GM23338 (cell line): ENCODE measurements around the gene MELK. TPM values are rescaled to one million over a fixed set of nuclear protein-coding genes. Genes with fewer than 3 reads are reported as not detected.

ENCODE experiments used
- ATAC-seq: fragments of 200-7000 bp; cut with Tn5 transposase; 3 replicates; pipeline ENCODE4 v1.9.1; 2020
- DNase-seq: peaks from one replicate; pipeline ENCODE4 v3.0.0-alpha.2; 2015; ENCODE audit warnings: low spot score
- H2AFZ ChIP-seq: fragments of 200-600 bp; sonication (generic); 2 replicates; pipeline ENCODE4 v1.8.0; 2016; ENCODE audit warnings: antibody characterized with exemption, mild to moderate bottlenecking, moderate library complexity
- H3F3A ChIP-seq: fragments of 200-600 bp; sonication (generic); replicated peaks from 2 replicates; pipeline ENCODE4 v1.8.0; 2017; ENCODE audit warnings: antibody characterized with exemption, mixed run types, low read depth
- H3K27ac ChIP-seq: fragments of 200-600 bp; sonication (generic); 2 replicates; pipeline ENCODE4 v1.6.1; 2016; ENCODE audit warnings: low read depth
- H3K27me3 ChIP-seq: fragments of 200-600 bp; sonication (generic); 2 replicates; pipeline ENCODE4 v1.8.0; 2016; ENCODE audit warnings: mild to moderate bottlenecking, mixed run types, moderate library complexity; ENCODE audit not compliant: insufficient read depth
- H3K36me3 ChIP-seq: fragments of 200-600 bp; sonication (generic); 2 replicates; pipeline ENCODE4 v1.8.0; 2016; ENCODE audit warnings: mild to moderate bottlenecking; ENCODE audit not compliant: insufficient read depth
- H3K4me1 ChIP-seq: fragments of 200-600 bp; sonication (generic); 2 replicates; pipeline ENCODE4 v1.8.0; 2016; ENCODE audit warnings: mild to moderate bottlenecking, moderate library complexity; ENCODE audit not compliant: insufficient read depth
- H3K4me2 ChIP-seq: fragments of 200-600 bp; sonication (generic); 2 replicates; pipeline ENCODE4 v1.7.1; 2017; ENCODE audit warnings: mixed run types
- H3K4me3 ChIP-seq: fragments of 200-600 bp; sonication (generic); 2 replicates; pipeline ENCODE4 v1.6.1; 2016; ENCODE audit warnings: mixed run types
- H3K79me2 ChIP-seq: fragments of 200-600 bp; sonication (generic); replicated peaks from 2 replicates; pipeline ENCODE4 v1.8.0; 2017; ENCODE audit warnings: mild to moderate bottlenecking; ENCODE audit not compliant: insufficient read depth
- H3K9me2 ChIP-seq: fragments of 200-600 bp; sonication (generic); 2 replicates; pipeline ENCODE4 v1.8.0; 2017; ENCODE audit not compliant: insufficient read depth
- H4K20me1 ChIP-seq: fragments of 200-600 bp; sonication (generic); replicated peaks from 2 replicates; pipeline ENCODE4 v1.8.0; 2017; ENCODE audit warnings: mild to moderate bottlenecking; ENCODE audit not compliant: insufficient read depth
- H3K27ac Mint-ChIP-seq: 2 replicates; pipeline ENCODE4 v1.8.0; 2020; ENCODE audit warnings: inconsistent platforms, mild to moderate bottlenecking, moderate library complexity, mixed read lengths
- H3K27me3 Mint-ChIP-seq: 3 replicates; pipeline ENCODE4 v1.8.0; 2022; ENCODE audit warnings: low read depth, mild to moderate bottlenecking, moderate library complexity, mixed read lengths, inconsistent platforms; ENCODE audit not compliant: insufficient read depth, poor library complexity
- H3K36me3 Mint-ChIP-seq: 3 replicates; pipeline ENCODE4 v1.8.0; 2021; ENCODE audit warnings: low read depth, mild to moderate bottlenecking, inconsistent platforms, moderate library complexity, mixed read lengths
- H3K4me1 Mint-ChIP-seq: 3 replicates; pipeline ENCODE4 v1.8.0; 2020; ENCODE audit warnings: mild to moderate bottlenecking, inconsistent platforms, mixed read lengths
- H3K4me3 Mint-ChIP-seq: 3 replicates; pipeline ENCODE4 v1.8.0; 2021; ENCODE audit warnings: moderate library complexity, mild to moderate bottlenecking, inconsistent platforms, mixed read lengths
- H3K9me3 Mint-ChIP-seq: 3 replicates; pipeline ENCODE4 v1.8.0; 2020; ENCODE audit warnings: moderate library complexity, mild to moderate bottlenecking, inconsistent platforms, mixed read lengths
- CREB1 ChIP-seq: fragments of 250-450 bp; sonication (Bioruptor Pico); IDR thresholded peaks from 2 replicates; pipeline ENCODE4 v1.5.0; 2020; ENCODE audit warnings: low read depth, mild to moderate bottlenecking, moderate library complexity
- ETS1 ChIP-seq: IDR thresholded peaks from 2 replicates; pipeline ENCODE4 v1.6.1; 2016; ENCODE audit warnings: antibody characterized with exemption
- EZH2 ChIP-seq: fragments of 200-600 bp; sonication (generic); IDR thresholded peaks from one replicate; pipeline ENCODE4 v1.8.0; 2017; ENCODE audit warnings: antibody characterized with exemption, mild to moderate bottlenecking, low read depth; ENCODE audit not compliant: unreplicated experiment
- EZH2phosphoT487 ChIP-seq: fragments of 200-600 bp; sonication (generic); IDR thresholded peaks from one replicate; pipeline ENCODE4 v1.8.1; 2018; ENCODE audit warnings: antibody characterized with exemption; ENCODE audit not compliant: unreplicated experiment
- JUNB ChIP-seq: IDR thresholded peaks from one replicate; pipeline ENCODE4 v1.6.1; 2016; ENCODE audit warnings: antibody characterized with exemption; ENCODE audit not compliant: unreplicated experiment
- NANOG ChIP-seq: IDR thresholded peaks from 2 replicates; pipeline ENCODE4 v1.6.1; 2016; ENCODE audit warnings: antibody characterized with exemption, borderline replicate concordance
- POLR2AphosphoS5 ChIP-seq: IDR thresholded peaks from 2 replicates; pipeline ENCODE4 v1.6.1; 2016; ENCODE audit warnings: antibody characterized with exemption, low read depth
- REST ChIP-seq: IDR thresholded peaks from one replicate; pipeline ENCODE4 v1.6.1; 2018; ENCODE audit warnings: antibody characterized with exemption; ENCODE audit not compliant: unreplicated experiment
- STAT1 ChIP-seq: IDR thresholded peaks from one replicate; pipeline ENCODE4 v1.6.1; 2016; ENCODE audit warnings: antibody characterized with exemption; ENCODE audit not compliant: unreplicated experiment
- ZNF114 ChIP-seq: fragments of 250-450 bp; sonication (Bioruptor Pico); IDR thresholded peaks from 2 replicates; pipeline ENCODE4 v1.5.0; 2020; ENCODE audit warnings: mild to moderate bottlenecking, moderate library complexity
- ZNF331 ChIP-seq: fragments of 250-450 bp; sonication (Bioruptor Pico); IDR thresholded peaks from 2 replicates; pipeline ENCODE4 v1.5.0; 2020; ENCODE audit warnings: low read depth, mild to moderate bottlenecking, moderate library complexity
- polyA plus RNA-seq: library from polyadenylated mRNA; unstranded; fragments of >200 nt; fragmentation: Nextera tagmentation; extraction: Ambion mirVana; gene quantifications from 2 replicates; pipeline ENCODE4 v1.2.1, GENCODE V29; 2016
- total RNA-seq: library from RNA; depleted of rRNA; stranded (reverse); fragments of >200 nt; shearing (Covaris generic); gene quantifications from 2 replicates; pipeline ENCODE4 v1.2.3, GENCODE V29; 2014
- TF ChIP-seq, protein P1 (sequence below): fragments of 250-450 bp; sonication (Bioruptor Pico); IDR thresholded peaks from 2 replicates; pipeline ENCODE4 v1.5.0; 2020; ENCODE audit warnings: mild to moderate bottlenecking, moderate library complexity
- TF ChIP-seq, protein P2 (sequence below), 2 experiments: fragments of 200-600 bp in 1 of 2; sonication (generic) in 1 of 2; conservative IDR thresholded peaks; 2 replicates each; pipeline versions ENCODE4 v1.5.1 to v1.6.1; 2016 to 2017; ENCODE audit warnings: antibody characterized with exemption in 2 of 2, low read depth in 2 of 2, mild to moderate bottlenecking in 2 of 2, moderate library complexity in 1 of 2

MELK gene
- total and polyA plus RNA-seq, 2 experiments from 2014 or later: 37.2 to 55.7 TPM

DNA sequence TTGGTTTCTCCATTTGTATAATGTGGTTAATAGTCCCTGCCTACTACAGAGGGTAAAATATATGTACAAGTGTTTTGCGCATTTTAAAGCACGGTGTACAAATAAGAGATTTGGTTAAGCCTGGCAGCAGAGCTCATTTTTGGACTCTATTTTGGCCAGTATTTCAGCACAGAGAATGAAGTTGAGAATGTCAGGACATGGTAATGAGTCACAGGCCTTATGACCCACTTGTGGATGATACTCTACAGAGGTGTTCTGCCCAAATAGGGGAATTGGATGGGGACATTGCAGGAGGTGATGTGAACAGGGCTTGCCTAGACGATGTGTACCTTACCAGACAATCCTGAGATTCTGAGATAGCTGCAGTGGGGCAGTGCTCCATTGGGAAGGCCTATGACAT, 50.6 kb downstream of the MELK start:
- H3K27ac ChIP-seq: no peak overlapping the region
- DNase-seq (no peak), ATAC-seq (no peak)
- Mint-ChIP-seq H3K9me3 (no peaks in the 10 kb centered on the region), H3K4me3 (no peak overlapping the region), H3K27me3 (peaks cover 2% of the 10 kb centered on the region), H3K36me3 (peaks cover 11% of the 10 kb centered on the region; the same call in 2 of the 3 replicates), H3K27ac (no peak overlapping the region), H3K4me1 (no peaks in the 10 kb centered on the region)
- TF ChIP-seq ETS1: no peak
- no peak for TF ChIP-seq ZNF331 (CRISPR knock-in tag)
- TF ChIP-seq JUNB: no peak
- no peak for TF ChIP-seq ZNF114 (CRISPR knock-in tag)
- TF ChIP-seq CREB1 (CRISPR knock-in tag): no peak
- TF ChIP-seq, protein P1, sequence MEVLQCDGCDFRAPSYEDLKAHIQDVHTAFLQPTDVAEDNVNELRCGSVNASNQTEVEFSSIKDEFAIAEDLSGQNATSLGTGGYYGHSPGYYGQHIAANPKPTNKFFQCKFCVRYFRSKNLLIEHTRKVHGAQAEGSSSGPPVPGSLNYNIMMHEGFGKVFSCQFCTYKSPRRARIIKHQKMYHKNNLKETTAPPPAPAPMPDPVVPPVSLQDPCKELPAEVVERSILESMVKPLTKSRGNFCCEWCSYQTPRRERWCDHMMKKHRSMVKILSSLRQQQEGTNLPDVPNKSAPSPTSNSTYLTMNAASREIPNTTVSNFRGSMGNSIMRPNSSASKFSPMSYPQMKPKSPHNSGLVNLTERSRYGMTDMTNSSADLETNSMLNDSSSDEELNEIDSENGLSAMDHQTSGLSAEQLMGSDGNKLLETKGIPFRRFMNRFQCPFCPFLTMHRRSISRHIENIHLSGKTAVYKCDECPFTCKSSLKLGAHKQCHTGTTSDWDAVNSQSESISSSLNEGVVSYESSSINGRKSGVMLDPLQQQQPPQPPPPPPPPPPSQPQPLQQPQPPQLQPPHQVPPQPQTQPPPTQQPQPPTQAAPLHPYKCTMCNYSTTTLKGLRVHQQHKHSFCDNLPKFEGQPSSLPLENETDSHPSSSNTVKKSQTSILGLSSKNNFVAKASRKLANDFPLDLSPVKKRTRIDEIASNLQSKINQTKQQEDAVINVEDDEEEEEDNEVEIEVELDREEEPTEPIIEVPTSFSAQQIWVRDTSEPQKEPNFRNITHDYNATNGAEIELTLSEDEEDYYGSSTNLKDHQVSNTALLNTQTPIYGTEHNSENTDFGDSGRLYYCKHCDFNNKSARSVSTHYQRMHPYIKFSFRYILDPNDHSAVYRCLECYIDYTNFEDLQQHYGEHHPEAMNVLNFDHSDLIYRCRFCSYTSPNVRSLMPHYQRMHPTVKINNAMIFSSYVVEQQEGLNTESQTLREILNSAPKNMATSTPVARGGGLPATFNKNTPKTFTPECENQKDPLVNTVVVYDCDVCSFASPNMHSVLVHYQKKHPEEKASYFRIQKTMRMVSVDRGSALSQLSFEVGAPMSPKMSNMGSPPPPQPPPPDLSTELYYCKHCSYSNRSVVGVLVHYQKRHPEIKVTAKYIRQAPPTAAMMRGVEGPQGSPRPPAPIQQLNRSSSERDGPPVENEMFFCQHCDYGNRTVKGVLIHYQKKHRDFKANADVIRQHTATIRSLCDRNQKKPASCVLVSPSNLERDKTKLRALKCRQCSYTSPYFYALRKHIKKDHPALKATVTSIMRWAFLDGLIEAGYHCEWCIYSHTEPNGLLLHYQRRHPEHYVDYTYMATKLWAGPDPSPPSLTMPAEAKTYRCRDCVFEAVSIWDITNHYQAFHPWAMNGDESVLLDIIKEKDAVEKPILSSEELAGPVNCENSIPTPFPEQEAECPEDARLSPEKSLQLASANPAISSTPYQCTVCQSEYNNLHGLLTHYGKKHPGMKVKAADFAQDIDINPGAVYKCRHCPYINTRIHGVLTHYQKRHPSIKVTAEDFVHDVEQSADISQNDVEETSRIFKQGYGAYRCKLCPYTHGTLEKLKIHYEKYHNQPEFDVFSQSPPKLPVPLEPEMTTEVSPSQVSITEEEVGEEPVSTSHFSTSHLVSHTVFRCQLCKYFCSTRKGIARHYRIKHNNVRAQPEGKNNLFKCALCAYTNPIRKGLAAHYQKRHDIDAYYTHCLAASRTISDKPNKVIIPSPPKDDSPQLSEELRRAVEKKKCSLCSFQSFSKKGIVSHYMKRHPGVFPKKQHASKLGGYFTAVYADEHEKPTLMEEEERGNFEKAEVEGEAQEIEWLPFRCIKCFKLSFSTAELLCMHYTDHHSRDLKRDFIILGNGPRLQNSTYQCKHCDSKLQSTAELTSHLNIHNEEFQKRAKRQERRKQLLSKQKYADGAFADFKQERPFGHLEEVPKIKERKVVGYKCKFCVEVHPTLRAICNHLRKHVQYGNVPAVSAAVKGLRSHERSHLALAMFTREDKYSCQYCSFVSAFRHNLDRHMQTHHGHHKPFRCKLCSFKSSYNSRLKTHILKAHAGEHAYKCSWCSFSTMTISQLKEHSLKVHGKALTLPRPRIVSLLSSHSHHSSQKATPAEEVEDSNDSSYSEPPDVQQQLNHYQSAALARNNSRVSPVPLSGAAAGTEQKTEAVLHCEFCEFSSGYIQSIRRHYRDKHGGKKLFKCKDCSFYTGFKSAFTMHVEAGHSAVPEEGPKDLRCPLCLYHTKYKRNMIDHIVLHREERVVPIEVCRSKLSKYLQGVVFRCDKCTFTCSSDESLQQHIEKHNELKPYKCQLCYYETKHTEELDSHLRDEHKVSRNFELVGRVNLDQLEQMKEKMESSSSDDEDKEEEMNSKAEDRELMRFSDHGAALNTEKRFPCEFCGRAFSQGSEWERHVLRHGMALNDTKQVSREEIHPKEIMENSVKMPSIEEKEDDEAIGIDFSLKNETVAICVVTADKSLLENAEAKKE: no peak
- TF ChIP-seq NANOG: no peak
- TF ChIP-seq, protein P2, sequence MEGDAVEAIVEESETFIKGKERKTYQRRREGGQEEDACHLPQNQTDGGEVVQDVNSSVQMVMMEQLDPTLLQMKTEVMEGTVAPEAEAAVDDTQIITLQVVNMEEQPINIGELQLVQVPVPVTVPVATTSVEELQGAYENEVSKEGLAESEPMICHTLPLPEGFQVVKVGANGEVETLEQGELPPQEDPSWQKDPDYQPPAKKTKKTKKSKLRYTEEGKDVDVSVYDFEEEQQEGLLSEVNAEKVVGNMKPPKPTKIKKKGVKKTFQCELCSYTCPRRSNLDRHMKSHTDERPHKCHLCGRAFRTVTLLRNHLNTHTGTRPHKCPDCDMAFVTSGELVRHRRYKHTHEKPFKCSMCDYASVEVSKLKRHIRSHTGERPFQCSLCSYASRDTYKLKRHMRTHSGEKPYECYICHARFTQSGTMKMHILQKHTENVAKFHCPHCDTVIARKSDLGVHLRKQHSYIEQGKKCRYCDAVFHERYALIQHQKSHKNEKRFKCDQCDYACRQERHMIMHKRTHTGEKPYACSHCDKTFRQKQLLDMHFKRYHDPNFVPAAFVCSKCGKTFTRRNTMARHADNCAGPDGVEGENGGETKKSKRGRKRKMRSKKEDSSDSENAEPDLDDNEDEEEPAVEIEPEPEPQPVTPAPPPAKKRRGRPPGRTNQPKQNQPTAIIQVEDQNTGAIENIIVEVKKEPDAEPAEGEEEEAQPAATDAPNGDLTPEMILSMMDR (conservative IDR thresholded peaks at IDR 0.05; ENCODE audit: low read depth in 2 of 2): no peak
- TF ChIP-seq REST: no peak
- TF ChIP-seq POLR2AphosphoS5: no peak
- no peak for TF ChIP-seq EZH2phosphoT487
- TF ChIP-seq EZH2: no peak
- TF ChIP-seq STAT1: no peak
- no peak overlapping the region for H3K4me2 ChIP-seq
- H3F3A ChIP-seq: no peaks in the 10 kb centered on the region
- H3K4me1 ChIP-seq: no peaks in the 10 kb centered on the region
- no peaks in the 10 kb centered on the region for H3K27me3 ChIP-seq
- H3K79me2 ChIP-seq: no peaks in the 10 kb centered on the region
- H3K4me3 ChIP-seq: no peak overlapping the region
- H2AFZ ChIP-seq: no peak overlapping the region
- peaks cover 10% of the 10 kb centered on the region; the same call in 1 of the 2 replicates for H4K20me1 ChIP-seq
- no peaks in the 10 kb centered on the region for H3K9me2 ChIP-seq
- H3K36me3 ChIP-seq: no peaks in the 10 kb centered on the region; the same call in 1 of the 2 replicates
